ENCODE measurements around the gene RAB3C.

Gene RAB3C

DNA sequence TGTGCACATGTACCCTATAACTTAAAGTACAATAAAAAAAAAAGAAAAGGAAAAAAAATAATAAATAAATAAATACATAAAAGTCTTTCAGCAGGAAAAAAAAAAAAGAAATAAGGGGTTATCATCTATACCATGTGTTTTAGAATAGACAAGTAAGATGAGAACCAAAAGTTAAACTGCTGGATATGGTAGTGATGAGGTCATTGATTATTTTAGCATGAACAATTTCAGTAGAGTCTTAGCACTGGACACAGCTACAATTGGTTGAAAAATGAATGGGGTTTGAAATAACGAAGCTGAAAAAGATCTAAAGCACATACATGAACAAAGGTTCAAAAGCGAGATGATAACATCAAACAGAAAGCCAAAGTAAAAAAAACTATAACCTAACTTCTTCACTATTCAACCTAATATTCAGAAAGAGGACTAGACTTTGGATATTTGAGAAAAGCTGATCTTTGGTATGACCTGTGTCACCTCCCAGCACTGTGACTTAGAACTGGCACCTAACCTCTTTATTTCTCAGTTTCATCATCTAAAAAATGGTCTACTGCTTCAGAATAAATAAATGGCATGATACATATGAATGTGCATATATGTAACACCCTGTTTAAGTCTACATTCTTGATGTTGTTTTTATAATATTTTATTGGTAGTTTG is 133.3 kb downstream of the RAB3C start:
- H3K27me3 ChIP-seq (ENCODE audit: control insufficient read depth, insufficient read depth, low read length): no peaks in the 10 kb centered on the region
- H3K9ac ChIP-seq (ENCODE audit: low read length): no peak overlapping the region
- no peaks in the 10 kb centered on the region for H3K4me1 ChIP-seq (ENCODE audit: control insufficient read depth, insufficient read depth, low read length)
- no peaks in the 10 kb centered on the region for H3K9me3 ChIP-seq (ENCODE audit: control insufficient read depth, low read length)
- no peaks in the 10 kb centered on the region for H3K36me3 ChIP-seq (ENCODE audit: control insufficient read depth, insufficient read depth, low read length)
- no peak overlapping the region for H3K4me3 ChIP-seq (ENCODE audit: low read length)

DNA sequence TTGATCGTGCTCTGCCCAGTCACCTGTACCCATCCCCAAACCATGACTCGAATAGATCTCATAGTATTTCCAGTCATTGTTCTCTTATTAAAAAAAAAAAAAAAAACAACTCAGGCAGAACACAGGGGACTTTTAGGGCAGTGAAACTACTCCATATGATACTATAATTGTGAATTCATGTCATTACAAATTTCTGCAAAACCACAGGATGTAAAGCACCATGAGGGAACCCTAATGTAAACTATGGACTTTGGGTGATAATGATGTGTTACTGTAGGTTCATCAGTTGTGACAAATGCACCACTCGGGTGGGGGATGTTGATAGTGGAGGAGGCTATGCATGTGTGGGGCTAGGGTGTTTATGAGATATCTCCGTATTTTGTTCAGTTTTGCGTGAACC is 133.8 kb downstream of the RAB3C start:
- Histone ChIP-seq H3K9me3 (ENCODE audit: control insufficient read depth, low read length) (no peaks in the 10 kb centered on the region), H3K4me3 (ENCODE audit: low read length) (no peak overlapping the region), H3K27me3 (ENCODE audit: control insufficient read depth, insufficient read depth, low read length) (no peaks in the 10 kb centered on the region), H3K36me3 (ENCODE audit: control insufficient read depth, insufficient read depth, low read length) (no peaks in the 10 kb centered on the region), H3K9ac (ENCODE audit: low read length) (no peak overlapping the region), H3K4me1 (ENCODE audit: control insufficient read depth, insufficient read depth, low read length) (no peaks in the 10 kb centered on the region)

GRCh38 chr5:58717303-58718007 is 134.6 kb downstream of the RAB3C start:
- no peaks in the 10 kb centered on the region for H3K9me3 ChIP-seq (ENCODE audit: control insufficient read depth, low read length)
- no peaks in the 10 kb centered on the region for H3K36me3 ChIP-seq (ENCODE audit: control insufficient read depth, insufficient read depth, low read length)
- H3K9ac ChIP-seq (ENCODE audit: low read length): no peak overlapping the region
- H3K27me3 ChIP-seq (ENCODE audit: control insufficient read depth, insufficient read depth, low read length): no peaks in the 10 kb centered on the region
- no peak overlapping the region for H3K4me3 ChIP-seq (ENCODE audit: low read length)
- no peaks in the 10 kb centered on the region for H3K4me1 ChIP-seq (ENCODE audit: control insufficient read depth, insufficient read depth, low read length)

DNA sequence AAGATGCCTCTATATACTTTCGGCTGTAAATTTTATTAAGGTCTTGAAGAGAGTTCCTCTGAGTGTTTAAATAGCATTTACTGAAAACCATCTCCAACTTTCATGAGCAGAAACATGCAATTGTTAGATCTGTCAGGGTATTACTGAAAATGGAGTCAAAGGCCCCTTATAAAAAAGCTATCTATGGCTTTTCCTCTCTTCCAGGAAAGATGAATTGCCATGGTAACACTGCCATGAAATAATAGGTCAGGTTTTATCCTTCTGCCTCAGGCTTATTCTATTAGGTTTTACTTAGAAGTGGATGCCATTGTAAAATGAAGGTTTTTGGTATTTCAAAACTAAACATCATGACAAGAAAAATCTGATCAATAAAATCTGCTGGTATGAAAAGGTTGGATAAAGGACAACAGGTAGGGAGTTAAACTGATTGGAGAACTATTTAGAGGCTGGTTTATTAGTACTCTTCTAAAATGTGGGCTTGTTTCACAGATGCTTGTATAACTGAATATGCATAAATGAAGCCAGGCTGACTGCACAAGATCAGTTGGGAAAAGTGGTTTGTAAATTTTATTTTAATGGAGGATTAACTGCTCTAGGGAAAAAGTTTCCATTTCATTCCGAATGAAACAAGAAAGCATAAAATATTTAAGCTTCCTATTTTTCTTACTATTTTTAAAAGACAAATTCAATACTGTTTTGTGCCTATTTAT is 135.5 kb downstream of the RAB3C start:
- H3K36me3 ChIP-seq (ENCODE audit: control insufficient read depth, insufficient read depth, low read length): no peaks in the 10 kb centered on the region
- H3K4me3 ChIP-seq (ENCODE audit: low read length): no peak overlapping the region

GRCh38 chr5:58722160-58722559 is 139.3 kb downstream of the RAB3C start:
- H3K9me3 ChIP-seq (ENCODE audit: control insufficient read depth, low read length): no peaks in the 10 kb centered on the region
- no peak overlapping the region for H3K4me3 ChIP-seq (ENCODE audit: low read length)
- no peaks in the 10 kb centered on the region for H3K36me3 ChIP-seq (ENCODE audit: control insufficient read depth, insufficient read depth, low read length)
- no peak overlapping the region for H3K9ac ChIP-seq (ENCODE audit: low read length)
- no peaks in the 10 kb centered on the region for H3K4me1 ChIP-seq (ENCODE audit: control insufficient read depth, insufficient read depth, low read length)
- no peaks in the 10 kb centered on the region for H3K27me3 ChIP-seq (ENCODE audit: control insufficient read depth, insufficient read depth, low read length)

More for the DNA sequence above, 135.5 kb downstream of the RAB3C start:
- no peaks in the 10 kb centered on the region for H3K27me3 ChIP-seq (ENCODE audit: control insufficient read depth, insufficient read depth, low read length)
- H3K4me1 ChIP-seq (ENCODE audit: control insufficient read depth, insufficient read depth, low read length): no peaks in the 10 kb centered on the region
- H3K9ac ChIP-seq (ENCODE audit: low read length): no peak overlapping the region
- no peaks in the 10 kb centered on the region for H3K9me3 ChIP-seq (ENCODE audit: control insufficient read depth, low read length)

- Histone ChIP-seq H3K4me1 (ENCODE audit: control insufficient read depth, insufficient read depth, low read length) (no peaks in the 10 kb centered on the region), H3K4me3 (ENCODE audit: low read length) (no peak overlapping the region), H3K9ac (ENCODE audit: low read length) (no peak overlapping the region), H3K9me3 (ENCODE audit: control insufficient read depth, low read length) (no peaks in the 10 kb centered on the region), H3K36me3 (ENCODE audit: control insufficient read depth, insufficient read depth, low read length) (no peaks in the 10 kb centered on the region), H3K27me3 (ENCODE audit: control insufficient read depth, insufficient read depth, low read length) (no peaks in the 10 kb centered on the region)
Observed at GRCh38 chr5:58724992-58725391, 142.1 kb downstream of the RAB3C start.

DNA sequence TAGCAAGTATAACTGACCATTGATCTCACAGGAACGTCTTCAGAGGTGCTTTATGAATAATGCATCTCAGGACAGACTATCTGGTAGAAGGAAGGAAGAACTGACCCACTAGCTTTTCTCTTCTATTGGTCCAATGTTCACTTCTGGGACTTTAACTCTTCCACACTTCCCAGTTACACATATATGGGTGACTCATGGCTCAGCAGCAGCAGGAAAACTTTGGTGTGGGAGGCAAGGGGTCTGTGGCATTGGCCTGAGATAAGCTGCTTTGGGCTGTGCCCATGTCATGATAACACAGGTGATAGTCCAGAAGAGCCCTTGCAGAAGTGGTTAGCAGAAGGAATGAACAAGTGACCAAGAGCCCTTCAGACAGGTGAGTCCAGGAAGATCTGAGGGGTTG is 148.8 kb downstream of the RAB3C start:
- Histone ChIP-seq H3K4me1 (ENCODE audit: control insufficient read depth, insufficient read depth, low read length) (no peaks in the 10 kb centered on the region), H3K27me3 (ENCODE audit: control insufficient read depth, insufficient read depth, low read length) (no peaks in the 10 kb centered on the region), H3K9me3 (ENCODE audit: control insufficient read depth, low read length) (no peaks in the 10 kb centered on the region), H3K36me3 (ENCODE audit: control insufficient read depth, insufficient read depth, low read length) (no peaks in the 10 kb centered on the region), H3K4me3 (ENCODE audit: low read length) (no peak overlapping the region), H3K9ac (ENCODE audit: low read length) (no peak overlapping the region)

- no peak overlapping the region for H3K9ac ChIP-seq (ENCODE audit: low read length)
- peaks cover 6% of the 10 kb centered on the region for H3K4me1 ChIP-seq (ENCODE audit: control insufficient read depth, insufficient read depth, low read length)
- no peak overlapping the region for H3K4me3 ChIP-seq (ENCODE audit: low read length)
- H3K36me3 ChIP-seq (ENCODE audit: control insufficient read depth, insufficient read depth, low read length): no peaks in the 10 kb centered on the region
- no peaks in the 10 kb centered on the region for H3K9me3 ChIP-seq (ENCODE audit: control insufficient read depth, low read length)
- H3K27me3 ChIP-seq (ENCODE audit: control insufficient read depth, insufficient read depth, low read length): no peaks in the 10 kb centered on the region
Observed at GRCh38 chr5:58735637-58736036, 152.8 kb downstream of the RAB3C start.

GRCh38 chr5:58736214-58736613 is 153.3 kb downstream of the RAB3C start:
- no peak overlapping the region for H3K9ac ChIP-seq (ENCODE audit: low read length)
- no peaks in the 10 kb centered on the region for H3K36me3 ChIP-seq (ENCODE audit: control insufficient read depth, insufficient read depth, low read length)
- H3K27me3 ChIP-seq (ENCODE audit: control insufficient read depth, insufficient read depth, low read length): no peaks in the 10 kb centered on the region

GRCh38 chr5:58737671-58738070 is 154.8 kb downstream of the RAB3C start:
- Histone ChIP-seq H3K9ac (ENCODE audit: low read length) (no peak overlapping the region), H3K36me3 (ENCODE audit: control insufficient read depth, insufficient read depth, low read length) (no peaks in the 10 kb centered on the region), H3K4me3 (ENCODE audit: low read length) (no peak overlapping the region), H3K9me3 (ENCODE audit: control insufficient read depth, low read length) (no peaks in the 10 kb centered on the region), H3K4me1 (ENCODE audit: control insufficient read depth, insufficient read depth, low read length) (peaks cover 6% of the 10 kb centered on the region), H3K27me3 (ENCODE audit: control insufficient read depth, insufficient read depth, low read length) (no peaks in the 10 kb centered on the region)

More at GRCh38 chr5:58736214-58736613, 153.3 kb downstream of the RAB3C start:
- Histone ChIP-seq H3K9me3 (ENCODE audit: control insufficient read depth, low read length) (no peaks in the 10 kb centered on the region), H3K4me3 (ENCODE audit: low read length) (no peak overlapping the region), H3K4me1 (ENCODE audit: control insufficient read depth, insufficient read depth, low read length) (peaks cover 6% of the 10 kb centered on the region)

- Histone ChIP-seq H3K4me1 (ENCODE audit: control insufficient read depth, insufficient read depth, low read length) (peaks cover 6% of the 10 kb centered on the region), H3K9me3 (ENCODE audit: control insufficient read depth, low read length) (no peaks in the 10 kb centered on the region), H3K9ac (ENCODE audit: low read length) (no peak overlapping the region), H3K36me3 (ENCODE audit: control insufficient read depth, insufficient read depth, low read length) (no peaks in the 10 kb centered on the region), H3K4me3 (ENCODE audit: low read length) (no peak overlapping the region), H3K27me3 (ENCODE audit: control insufficient read depth, insufficient read depth, low read length) (no peaks in the 10 kb centered on the region)
Observed at GRCh38 chr5:58738336-58738735, 155.5 kb downstream of the RAB3C start.

- no peaks in the 10 kb centered on the region for H3K9me3 ChIP-seq (ENCODE audit: control insufficient read depth, low read length)
- H3K27me3 ChIP-seq (ENCODE audit: control insufficient read depth, insufficient read depth, low read length): no peaks in the 10 kb centered on the region
- H3K4me1 ChIP-seq (ENCODE audit: control insufficient read depth, insufficient read depth, low read length): peaks cover 6% of the 10 kb centered on the region
- no peak overlapping the region for H3K4me3 ChIP-seq (ENCODE audit: low read length)
- no peak overlapping the region for H3K9ac ChIP-seq (ENCODE audit: low read length)
- H3K36me3 ChIP-seq (ENCODE audit: control insufficient read depth, insufficient read depth, low read length): no peaks in the 10 kb centered on the region
Observed at GRCh38 chr5:58739051-58739450, 156.2 kb downstream of the RAB3C start.
